Activated CD8-positive, alpha-beta memory T cell treated with anti-CD3 and anti-CD28 coated beads, Interleukin-2, amount 10 ng/mL, durations not matched to agents 7 days and 5 days (primary cell): ENCODE data around the gene COL5A3. TPM values are rescaled to one million over a fixed set of nuclear protein-coding genes. Genes with fewer than 3 reads are reported as not detected.
A peak's percentile ranks its signal among the peaks of the same experiment; 100 is the strongest.

Experiments used
- ATAC-seq: fragments of 150-1000 bp; cut with Tn5 transposase; one replicate; pipeline ENCODE4 v1.10.0; 2021; ENCODE audit warnings: moderate library complexity
- CTCF ChIA-PET: fragments of 350-600 bp; sonication (Branson Sonifier 250); formaldehyde crosslinking; loops from one replicate; lab custom pipeline; 2021; ENCODE audit warnings: antibody characterized with exemption; lab: Charles Lee
- DNase-seq: peaks from one replicate; pipeline ENCODE4 v3.0.0-alpha.2; 2020
- H3K27ac Mint-ChIP-seq: one replicate; pipeline ENCODE4 v1.8.0; 2021; ENCODE audit warnings: mild to moderate bottlenecking, mixed read lengths
- H3K27me3 Mint-ChIP-seq: one replicate; pipeline ENCODE4 v1.8.0; 2021; ENCODE audit warnings: mixed read lengths
- H3K36me3 Mint-ChIP-seq: one replicate; pipeline ENCODE4 v1.8.0; 2021; ENCODE audit warnings: mild to moderate bottlenecking, mixed read lengths
- H3K4me1 Mint-ChIP-seq: one replicate; pipeline ENCODE4 v1.8.0; 2021; ENCODE audit warnings: mixed read lengths
- H3K4me3 Mint-ChIP-seq: one replicate; pipeline ENCODE4 v1.8.0; 2021; ENCODE audit warnings: mild to moderate bottlenecking, moderate library complexity, mixed read lengths
- H3K9me3 Mint-ChIP-seq: one replicate; pipeline ENCODE4 v1.8.0; 2022; ENCODE audit warnings: low read depth, mixed read lengths
- microRNA-seq: library from miRNA; unstranded; fragments of <30 nt; microRNA quantifications from one replicate; pipeline ENCODE4 v1.2.0, GENCODE V29; 2022
- total RNA-seq, 2 experiments: library from RNA; stranded (reverse); gene quantifications; one replicate each; pipeline ENCODE4 v1.2.3, GENCODE V29; 2021

The COL5A3 gene
- total RNA-seq, 2 experiments from 2014 or later, result 0.09 TPM; not detected in 1

DNA sequence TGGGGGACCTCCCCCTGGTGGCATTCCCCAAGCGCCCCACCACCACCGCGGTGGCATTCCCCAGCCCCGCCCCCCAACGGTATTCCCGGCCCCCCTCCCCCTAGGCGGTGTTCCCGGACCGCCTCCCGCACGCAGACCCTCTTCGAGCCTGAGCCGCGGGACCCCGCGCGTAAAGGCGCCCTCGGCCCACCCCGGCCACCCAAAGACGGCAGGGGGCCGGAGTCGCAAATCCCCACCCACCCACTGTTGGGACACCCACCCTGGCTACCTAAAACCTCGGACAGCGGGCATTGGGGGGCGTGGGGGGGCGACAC lies 96.3 kb downstream of the COL5A3 start:
- DNase-seq, result no peak
- H3K27ac Mint-ChIP-seq, result no peak overlapping the region
- H3K27me3 Mint-ChIP-seq, result peaks cover 35% of the 10 kb centered on the region
- no peak for ATAC-seq
- CTCF ChIA-PET, result interaction anchor here (0.5 to 0.8 kb wide), 2 partner anchors 75 to 190 kb away, joined by 3 to 4 read pairs; no protein-coding TSS in a partner anchor
- peaks cover 7% of the 10 kb centered on the region for H3K4me1 Mint-ChIP-seq
- H3K4me3 Mint-ChIP-seq, result peak overlapping the region; percentile 41
- H3K9me3 Mint-ChIP-seq, result no peaks in the 10 kb centered on the region
- no peaks in the 10 kb centered on the region for H3K36me3 Mint-ChIP-seq

DNA sequence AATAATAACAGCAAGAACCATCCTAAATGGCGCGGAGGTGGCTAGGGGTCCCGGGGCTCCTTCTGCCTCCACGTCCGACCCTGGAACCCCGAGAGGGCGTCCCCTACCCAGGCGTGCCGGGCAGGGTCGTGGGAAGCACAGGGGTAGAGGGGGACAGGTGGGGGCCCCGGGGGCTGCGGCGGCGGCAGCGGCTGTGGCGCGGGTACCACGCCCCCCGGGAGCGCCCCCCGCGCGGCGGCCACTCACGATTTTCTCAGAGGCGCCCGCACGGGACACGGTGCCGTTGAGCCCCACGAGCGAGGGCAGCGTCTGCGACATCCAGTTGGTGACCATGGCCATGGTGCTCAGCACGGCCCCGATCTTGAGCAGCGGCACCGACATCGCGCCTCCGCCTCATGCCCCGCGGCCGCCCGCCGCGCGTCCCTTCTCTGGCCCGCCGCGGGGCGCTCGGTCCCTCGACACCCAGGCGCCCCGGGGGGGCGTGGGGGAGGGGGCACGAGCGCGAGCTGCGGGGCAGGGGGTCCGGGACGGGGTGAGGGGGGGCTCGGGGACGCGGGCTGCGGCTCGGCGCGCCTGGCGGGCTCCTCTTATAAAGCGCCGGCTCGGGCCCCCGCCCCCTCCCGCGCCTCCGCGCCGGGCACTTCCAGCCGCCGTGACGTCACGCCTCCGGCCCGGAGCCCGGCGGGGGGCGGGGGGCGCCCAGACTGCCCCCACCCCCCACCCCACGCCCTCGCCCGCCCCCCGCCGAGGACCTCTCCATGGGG lies 96.9 kb downstream of the COL5A3 start:
- H3K4me1 Mint-ChIP-seq, result peaks cover 7% of the 10 kb centered on the region
- CTCF ChIA-PET, result interaction anchor here (0.5 to 0.8 kb wide), 3 partner anchors 47 to 191 kb away, joined by 3 to 4 read pairs (median 3); no protein-coding TSS in a partner anchor
- H3K27ac Mint-ChIP-seq, result no peak overlapping the region

DNA sequence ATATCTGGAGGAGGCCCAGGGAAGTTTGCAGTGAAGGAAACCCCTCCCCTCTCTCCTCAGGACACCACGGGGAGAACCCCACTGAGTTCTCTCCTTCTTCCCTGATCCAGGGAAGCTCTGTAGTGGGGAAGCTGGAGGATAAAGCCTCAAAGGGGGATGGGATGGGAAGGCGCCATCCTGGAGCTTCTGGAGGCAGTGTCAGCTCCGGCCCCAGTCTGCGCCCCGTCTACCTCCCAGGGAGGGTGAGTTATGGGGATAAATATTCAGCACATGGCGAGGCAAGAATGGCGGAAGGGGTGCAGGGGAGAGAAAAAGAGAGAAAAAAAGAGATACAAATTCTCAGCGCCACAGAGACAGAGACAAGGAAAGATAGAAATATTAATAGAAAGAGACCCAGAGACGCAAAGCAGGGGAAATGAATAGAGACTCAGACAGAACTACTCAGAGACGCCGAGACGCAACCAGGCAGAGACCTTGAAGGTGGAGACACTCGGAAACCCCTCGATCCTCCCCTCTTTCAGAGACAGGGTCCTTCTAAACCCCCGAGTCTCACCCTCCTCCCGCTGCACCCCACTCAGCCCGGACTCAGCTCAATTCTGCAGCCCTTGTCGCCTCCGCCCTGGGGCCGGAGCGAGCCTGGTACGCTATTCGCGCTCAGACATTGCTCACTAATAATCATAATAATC lies 97.6 kb downstream of the COL5A3 start:
- Mint-ChIP-seq H3K9me3 (no peaks in the 10 kb centered on the region), H3K27ac (no peak overlapping the region), H3K27me3 (peaks cover 31% of the 10 kb centered on the region), H3K4me1 (peaks cover 7% of the 10 kb centered on the region), H3K4me3 (no peak overlapping the region), H3K36me3 (no peaks in the 10 kb centered on the region)
- CTCF ChIA-PET, result interaction anchor here (0.6 kb wide), 1 partner anchor 47 kb away, joined by 3 read pairs; no protein-coding TSS in a partner anchor
- no peak for ATAC-seq
- DNase-seq, result no peak

More for the DNA sequence above, 96.9 kb downstream of the COL5A3 start:
- Mint-ChIP-seq H3K9me3 (no peaks in the 10 kb centered on the region), H3K4me3 (no peak overlapping the region), H3K36me3 (no peaks in the 10 kb centered on the region), H3K27me3 (peaks cover 34% of the 10 kb centered on the region)
- DNase-seq (no peak), ATAC-seq (no peak)

DNA sequence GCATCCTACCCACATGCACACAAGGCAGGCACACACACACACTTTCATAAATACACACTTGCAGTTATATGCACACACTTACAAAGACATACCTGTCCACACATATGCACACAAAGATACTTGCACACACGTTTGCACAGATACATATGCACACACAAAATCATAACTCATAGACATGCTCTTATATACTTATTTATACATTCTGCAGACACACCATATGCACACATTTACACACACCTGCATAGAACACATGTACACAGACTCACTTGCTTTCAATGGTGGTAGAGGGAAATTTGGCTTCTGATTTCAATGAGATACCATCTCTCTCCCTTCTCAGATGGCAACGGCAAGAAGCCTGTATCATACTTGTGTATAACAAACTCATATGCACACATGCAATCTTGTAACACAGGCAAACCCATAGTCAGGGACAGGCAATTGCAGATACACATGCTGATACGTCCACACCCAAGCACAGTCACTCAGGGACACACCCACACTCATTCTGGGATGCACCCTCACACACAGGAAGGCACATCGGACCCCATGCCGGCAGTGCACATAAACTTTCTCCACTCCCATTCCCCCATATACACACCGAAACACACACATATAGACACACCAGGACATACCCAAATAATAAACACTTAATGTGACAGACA lies 98.6 kb downstream of the COL5A3 start:
- H3K27ac Mint-ChIP-seq, result no peak overlapping the region
- no peaks in the 10 kb centered on the region for H3K36me3 Mint-ChIP-seq
- CTCF ChIA-PET, result no interaction called here
- ATAC-seq (no peak), DNase-seq (no peak)
- no peaks in the 10 kb centered on the region for H3K9me3 Mint-ChIP-seq
- H3K4me1 Mint-ChIP-seq, result peaks cover 2% of the 10 kb centered on the region
- no peak overlapping the region for H3K4me3 Mint-ChIP-seq
- H3K27me3 Mint-ChIP-seq, result peaks cover 21% of the 10 kb centered on the region

DNA sequence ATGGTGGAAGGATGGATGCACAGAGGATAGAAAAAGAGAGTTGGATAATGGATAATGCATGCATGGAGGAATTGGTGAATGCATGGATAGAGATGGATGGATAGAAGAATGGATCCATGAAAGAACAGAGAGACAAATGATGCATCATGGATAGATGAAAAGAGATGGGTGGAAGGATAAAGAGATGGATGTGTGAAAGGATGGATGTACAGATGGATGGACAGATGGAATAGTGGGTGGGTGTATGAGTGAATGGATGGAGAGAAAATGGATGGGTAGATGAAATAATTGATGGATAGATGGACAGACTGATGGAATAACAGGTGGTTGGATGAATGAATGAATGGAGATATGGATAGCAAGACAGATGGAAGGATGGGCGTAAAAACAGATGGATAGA lies 99.7 kb downstream of the COL5A3 start:
- Mint-ChIP-seq H3K4me1 (peaks cover 2% of the 10 kb centered on the region), H3K36me3 (no peaks in the 10 kb centered on the region), H3K9me3 (no peaks in the 10 kb centered on the region), H3K27ac (no peak overlapping the region), H3K4me3 (no peak overlapping the region), H3K27me3 (peaks cover 16% of the 10 kb centered on the region)
- CTCF ChIA-PET, result interaction anchor here (2.6 kb wide), 1 partner anchor 48 kb away, joined by 7 read pairs; no protein-coding TSS in a partner anchor
- DNase-seq, result no peak
- no peak for ATAC-seq

Small RNAs within 50 kb of the gene (microRNA-seq; reads per million reads assigned to microRNA genes)
- gene MIR5589, result not detected

Other genes with a start within 250 kb of the COL5A3 start
- gene ZNF846, start 241.8 kb downstream of the COL5A3 start, total RNA-seq, result 1 to 10 TPM; 6.0 to 9.6 TPM
- gene FBXL12, start 191.4 kb downstream of the COL5A3 start, total RNA-seq, result 10 to 100 TPM; 27.3 to 30.8 TPM
- 100 to 1,000 TPM; 354 to 362 TPM for gene UBL5, start 182.6 kb downstream of the COL5A3 start, total RNA-seq
- 100 to 1,000 TPM; 103 to 116 TPM for gene PIN1, start 175.2 kb downstream of the COL5A3 start, total RNA-seq
- gene OLFM2, start 74.0 kb downstream of the COL5A3 start, total RNA-seq, result 1 to 10 TPM; 3.4 to 5.1 TPM
- gene RDH8, start 3.0 kb upstream of the COL5A3 start, total RNA-seq, result not detected
- 100 to 1,000 TPM in 1 of 2 experiments, 10 to 100 TPM in 1; 95.3 to 146 TPM for gene SHFL, start 75.8 kb upstream of the COL5A3 start, total RNA-seq
- gene ANGPTL6, start 92.2 kb upstream of the COL5A3 start, total RNA-seq, result 1 to 10 TPM; 2.7 to 3.3 TPM
- gene PPAN, start 95.9 kb upstream of the COL5A3 start, total RNA-seq, result 100 to 1,000 TPM in 1 of 2 experiments, 10 to 100 TPM in 1; 98.5 to 115 TPM
- gene P2RY11, start 101.2 kb upstream of the COL5A3 start, total RNA-seq, result 10 to 100 TPM; 36.0 to 43.7 TPM
- gene EIF3G, start 109.4 kb upstream of the COL5A3 start, total RNA-seq, result 100 to 1,000 TPM; 216 to 256 TPM
- 100 to 1,000 TPM; 433 to 500 TPM for gene DNMT1, start 184.4 kb upstream of the COL5A3 start, total RNA-seq
- 1 to 10 TPM; 6.1 to 8.5 TPM for gene S1PR2, start 220.8 kb upstream of the COL5A3 start, total RNA-seq
- gene MRPL4, start 241.7 kb upstream of the COL5A3 start, total RNA-seq, result 100 to 1,000 TPM in 1 of 2 experiments, 10 to 100 TPM in 1; 85.4 to 112 TPM